ENCODE data around the gene CALM3.

The CALM3 gene

GRCh38 chr19:46599716-46600373, 1.3 kb upstream of the CALM3 start:
- DNase-seq (ENCODE audit: low read depth): no peak

GRCh38 chr19:46600384-46601317, 479 bp upstream of the CALM3 start:
- DNase-seq (ENCODE audit: low read depth): peak; percentile 96

DNA sequence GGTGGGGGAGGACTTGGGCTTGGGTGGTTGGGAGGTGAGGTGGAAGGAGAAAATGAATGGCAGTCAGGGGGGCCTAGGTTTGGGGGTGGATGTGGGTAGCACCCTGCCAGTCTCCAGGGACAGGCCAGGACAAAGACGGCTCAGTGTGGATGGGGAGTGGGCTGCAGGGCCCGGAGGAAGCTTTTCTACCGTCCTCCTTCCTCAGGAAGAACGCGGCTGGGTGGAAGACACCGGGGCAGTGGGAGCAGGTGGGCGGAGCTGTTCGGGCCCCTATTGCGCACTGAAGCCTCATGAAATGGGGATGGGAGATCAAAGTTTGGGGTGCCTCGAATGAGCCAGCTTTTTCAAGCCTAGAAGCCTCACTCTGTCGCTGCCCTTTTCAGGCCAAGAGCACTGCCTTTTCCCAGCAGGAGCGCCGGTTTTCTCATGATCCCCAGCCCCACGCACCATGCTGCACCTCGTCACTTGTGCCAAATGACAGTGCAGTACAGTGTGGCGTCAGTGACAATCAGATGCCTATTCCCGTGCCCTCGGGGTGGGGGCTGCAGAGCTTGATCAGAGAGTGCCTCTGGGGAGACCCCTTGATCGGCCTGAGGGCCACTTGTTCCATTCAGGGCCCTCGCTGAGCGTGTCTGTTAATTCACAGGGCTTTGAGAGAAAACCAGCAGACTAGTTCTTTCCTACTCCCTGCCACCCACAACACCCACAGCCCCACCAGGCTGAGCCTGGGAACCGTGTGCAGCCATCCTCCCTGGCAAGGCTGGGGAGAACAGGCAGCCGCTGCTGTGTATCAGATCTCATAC, 1.5 kb downstream of the CALM3 start:
- DNase-seq (ENCODE audit: low read depth): peak; percentile 53

DNA sequence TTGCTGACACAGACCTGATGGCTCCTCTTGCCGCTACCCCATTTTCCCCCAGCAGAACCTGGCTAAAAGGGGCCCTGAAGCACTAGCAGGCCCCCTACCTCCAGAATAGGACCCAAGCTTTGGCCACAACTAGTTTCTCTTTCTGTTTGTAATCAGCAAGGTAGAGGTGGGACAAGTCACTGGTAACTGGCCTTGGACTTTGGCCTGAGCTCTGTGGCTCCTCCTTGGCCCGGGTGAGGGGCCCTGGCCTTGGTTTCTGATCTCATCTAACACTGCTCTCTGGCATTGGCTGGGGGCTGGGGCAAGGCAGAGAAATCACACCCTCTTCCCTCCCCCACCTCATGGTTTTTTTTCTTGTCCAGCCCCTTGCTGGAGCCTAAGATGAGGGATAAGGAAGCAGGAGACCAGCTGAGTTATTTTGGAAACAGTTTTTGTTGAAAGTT, 2.1 kb downstream of the CALM3 start:
- DNase-seq (ENCODE audit: low read depth): no peak

GRCh38 chr19:46603752-46604231, 2.7 kb downstream of the CALM3 start:
- no peak for DNase-seq (ENCODE audit: low read depth)

- no peak for DNase-seq (ENCODE audit: low read depth)
Observed at GRCh38 chr19:46604781-46605355, 3.7 kb downstream of the CALM3 start.

DNA sequence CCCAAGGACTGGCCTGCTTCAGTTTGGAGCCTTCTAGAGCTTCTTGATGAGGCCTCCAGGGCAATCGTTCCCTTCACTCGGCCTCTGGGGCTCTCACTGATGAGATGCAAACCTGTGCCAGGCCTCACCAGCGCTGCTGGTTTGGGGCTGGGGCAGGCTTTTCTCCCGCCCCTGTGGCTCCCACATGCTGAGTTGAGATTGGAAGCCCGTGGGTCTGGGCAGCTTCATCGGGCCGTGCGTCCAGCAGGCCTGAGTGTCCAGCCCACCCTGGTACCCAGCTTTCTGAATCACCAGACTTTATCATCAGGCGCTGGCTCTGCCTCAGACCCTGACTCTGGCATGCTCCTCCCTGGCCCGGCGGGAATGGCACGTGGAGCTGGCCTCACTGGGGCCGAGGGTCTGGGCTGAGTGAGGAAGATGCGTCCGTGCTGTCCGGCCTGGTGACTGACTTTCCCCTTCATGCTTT, 4.3 kb downstream of the CALM3 start:
- no peak for DNase-seq (ENCODE audit: low read depth)

DNA sequence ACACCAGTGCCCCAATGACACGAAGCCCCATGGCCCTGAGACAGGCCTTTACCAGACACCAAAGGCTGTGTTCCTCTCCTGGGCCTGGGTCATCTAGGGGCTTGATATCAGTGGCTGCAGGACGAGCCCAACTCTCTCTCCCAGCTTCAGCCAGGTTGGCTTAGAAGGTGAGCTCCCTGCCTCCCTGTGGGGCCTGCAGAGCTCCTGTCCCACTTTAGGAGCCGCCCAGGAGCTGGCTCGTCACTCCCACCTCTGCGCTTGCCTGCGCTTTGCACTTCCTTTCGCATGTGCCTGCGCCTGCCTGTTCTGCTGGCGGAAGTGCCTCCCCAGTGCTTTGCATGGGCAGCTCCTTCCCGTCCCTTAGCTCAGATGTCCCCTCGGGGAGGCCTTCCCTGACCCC, 4.9 kb downstream of the CALM3 start:
- no peak for DNase-seq (ENCODE audit: low read depth)

GRCh38 chr19:46606681-46607447, 5.7 kb downstream of the CALM3 start:
- no peak for DNase-seq (ENCODE audit: low read depth)

DNA sequence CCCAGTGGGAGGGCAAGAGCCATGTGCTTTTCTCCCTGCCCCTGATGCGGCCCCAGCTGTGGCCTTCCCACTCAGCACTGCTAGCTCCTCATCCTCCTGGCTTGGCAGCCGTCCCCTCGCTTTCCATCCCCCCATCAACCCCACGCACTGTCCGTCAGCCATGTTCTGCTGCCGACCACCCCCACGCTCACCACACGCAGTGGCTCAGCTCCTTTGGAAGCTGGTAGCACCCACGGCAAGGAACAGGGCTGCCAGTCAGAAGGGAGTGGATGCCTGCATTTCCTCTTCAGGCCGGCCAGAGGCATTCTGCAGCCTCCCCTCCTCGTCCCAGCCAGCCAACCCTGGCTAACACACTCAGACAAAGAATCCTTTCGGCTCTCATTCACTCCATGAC, 6.3 kb downstream of the CALM3 start:
- DNase-seq (ENCODE audit: low read depth): no peak

GRCh38 chr19:46608178-46608577, 7.0 kb downstream of the CALM3 start:
- DNase-seq (ENCODE audit: low read depth): no peak

DNA sequence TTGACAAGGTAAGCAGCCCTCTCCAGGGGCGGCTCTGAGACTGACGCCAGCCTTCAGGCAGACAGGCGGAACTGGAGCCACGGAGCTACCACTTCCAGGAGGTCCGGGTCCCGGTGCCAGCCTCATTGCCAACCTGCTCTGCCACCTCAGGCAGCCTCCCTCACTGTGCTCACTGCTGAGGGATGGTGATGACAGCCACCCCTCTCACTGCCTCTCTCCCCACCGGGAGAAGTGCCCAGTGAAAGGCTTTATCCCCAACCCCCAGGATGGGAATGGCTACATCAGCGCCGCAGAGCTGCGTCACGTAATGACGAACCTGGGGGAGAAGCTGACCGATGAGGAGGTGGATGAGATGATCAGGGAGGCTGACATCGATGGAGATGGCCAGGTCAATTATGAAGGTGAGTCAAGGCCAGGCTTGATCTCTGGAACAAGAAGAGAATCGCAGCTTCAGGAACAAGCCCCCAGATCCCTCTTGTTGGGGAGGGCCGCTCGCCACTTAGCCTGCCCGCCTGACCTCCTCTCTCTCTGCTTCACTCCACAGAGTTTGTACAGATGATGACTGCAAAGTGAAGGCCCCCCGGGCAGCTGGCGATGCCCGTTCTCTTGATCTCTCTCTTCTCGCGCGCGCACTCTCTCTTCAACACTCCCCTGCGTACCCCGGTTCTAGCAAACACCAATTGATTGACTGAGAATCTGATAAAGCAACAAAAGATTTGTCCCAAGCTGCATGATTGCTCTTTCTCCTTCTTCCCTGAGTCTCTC, 7.6 kb downstream of the CALM3 start:
- DNase-seq (ENCODE audit: low read depth): no peak

DNA sequence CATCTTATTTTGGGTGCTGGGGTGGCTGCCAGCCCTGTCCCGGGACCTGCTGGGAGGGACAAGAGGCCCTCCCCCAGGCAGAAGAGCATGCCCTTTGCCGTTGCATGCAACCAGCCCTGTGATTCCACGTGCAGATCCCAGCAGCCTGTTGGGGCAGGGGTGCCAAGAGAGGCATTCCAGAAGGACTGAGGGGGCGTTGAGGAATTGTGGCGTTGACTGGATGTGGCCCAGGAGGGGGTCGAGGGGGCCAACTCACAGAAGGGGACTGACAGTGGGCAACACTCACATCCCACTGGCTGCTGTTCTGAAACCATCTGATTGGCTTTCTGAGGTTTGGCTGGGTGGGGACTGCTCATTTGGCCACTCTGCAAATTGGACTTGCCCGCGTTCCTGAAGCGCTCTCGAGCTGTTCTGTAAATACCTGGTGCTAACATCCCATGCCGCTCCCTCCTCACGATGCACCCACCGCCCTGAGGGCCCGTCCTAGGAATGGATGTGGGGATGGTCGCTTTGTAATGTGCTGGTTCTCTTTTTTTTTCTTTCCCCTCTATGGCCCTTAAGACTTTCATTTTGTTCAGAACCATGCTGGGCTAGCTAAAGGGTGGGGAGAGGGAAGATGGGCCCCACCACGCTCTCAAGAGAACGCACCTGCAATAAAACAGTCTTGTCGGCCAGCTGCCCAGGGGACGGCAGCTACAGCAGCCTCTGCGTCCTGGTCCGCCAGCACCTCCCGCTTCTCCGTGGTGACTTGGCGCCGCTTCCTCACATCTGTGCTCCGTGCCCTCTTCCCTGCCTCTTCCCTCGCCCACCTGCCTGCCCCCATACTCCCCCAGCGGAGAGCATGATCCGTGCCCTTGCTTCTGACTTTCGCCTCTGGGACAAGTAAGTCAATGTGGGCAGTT, 8.6 kb downstream of the CALM3 start:
- DNase-seq (ENCODE audit: low read depth): no peak

DNA sequence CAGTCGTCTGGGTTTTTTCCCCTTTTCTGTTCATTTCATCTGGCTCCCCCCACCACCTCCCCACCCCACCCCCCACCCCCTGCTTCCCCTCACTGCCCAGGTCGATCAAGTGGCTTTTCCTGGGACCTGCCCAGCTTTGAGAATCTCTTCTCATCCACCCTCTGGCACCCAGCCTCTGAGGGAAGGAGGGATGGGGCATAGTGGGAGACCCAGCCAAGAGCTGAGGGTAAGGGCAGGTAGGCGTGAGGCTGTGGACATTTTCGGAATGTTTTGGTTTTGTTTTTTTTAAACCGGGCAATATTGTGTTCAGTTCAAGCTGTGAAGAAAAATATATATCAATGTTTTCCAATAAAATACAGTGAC, 9.3 kb downstream of the CALM3 start:
- no peak for DNase-seq (ENCODE audit: low read depth)

- DNase-seq (ENCODE audit: low read depth): no peak
Observed at GRCh38 chr19:46610851-46611770, 10.0 kb downstream of the CALM3 start.

DNA sequence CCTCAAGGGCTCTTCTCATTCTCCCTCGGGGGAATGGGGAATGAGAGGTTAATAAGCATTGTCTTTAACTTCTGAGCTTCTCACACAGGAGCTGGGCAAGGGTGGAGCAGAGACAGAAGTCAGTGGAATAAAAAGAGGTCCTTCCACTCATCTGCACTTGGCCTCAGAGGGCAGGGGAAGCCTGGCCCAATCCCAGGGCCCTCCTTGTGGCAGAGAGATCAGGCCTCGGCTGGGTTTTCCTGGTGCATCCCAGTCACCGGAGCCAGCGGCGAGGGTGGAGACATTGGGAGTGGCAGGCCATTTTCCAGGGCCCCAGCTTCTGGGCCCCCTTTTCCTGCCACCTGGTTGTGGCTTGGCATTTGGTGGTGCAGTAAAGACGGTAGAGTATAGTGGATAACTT, 10.6 kb downstream of the CALM3 start:
- DNase-seq (ENCODE audit: low read depth): no peak

- DNase-seq (ENCODE audit: low read depth): no peak
Observed at GRCh38 chr19:46613525-46613924, 12.4 kb downstream of the CALM3 start.

GRCh38 chr19:46614114-46614722, 13.1 kb downstream of the CALM3 start:
- peak; percentile 70 for DNase-seq (ENCODE audit: low read depth)
